H1 (cell line): Measurements from ENCODE around the gene TUBGCP6.

ENCODE experiments used
- SP2 ChIP-seq: IDR thresholded peaks from 2 replicates; pipeline ENCODE4 v1.6.1; 2012; ENCODE audit warnings: mild to moderate bottlenecking, low read length, inconsistent platforms
- TF ChIP-seq, protein P1 (sequence below): IDR thresholded peaks from 2 replicates; pipeline ENCODE4 v1.6.1; 2011; ENCODE audit warnings: low read length, improper control_type of control experiment
- TF ChIP-seq, protein P2 (sequence below), 3 experiments: IDR thresholded peaks; 1 replicate in 2 of 3; 2 replicates in 1 of 3; pipeline versions ENCODE4 v1.5.1 to v1.6.1; 2011; ENCODE audit warnings: low read length in 3 of 3, mild to moderate bottlenecking in 3 of 3, inconsistent platforms in 2 of 3, low read depth in 1 of 3, moderate library complexity in 1 of 3; ENCODE audit not compliant: insufficient read depth in 1 of 3; ENCODE audit errors: control extremely low read depth in 1 of 3
- TF ChIP-seq, protein P3 (sequence below): IDR thresholded peaks from 2 replicates; pipeline ENCODE4 v1.6.1; 2011; ENCODE audit warnings: low read depth, mild to moderate bottlenecking, low read length; ENCODE audit not compliant: insufficient read depth

DNA sequence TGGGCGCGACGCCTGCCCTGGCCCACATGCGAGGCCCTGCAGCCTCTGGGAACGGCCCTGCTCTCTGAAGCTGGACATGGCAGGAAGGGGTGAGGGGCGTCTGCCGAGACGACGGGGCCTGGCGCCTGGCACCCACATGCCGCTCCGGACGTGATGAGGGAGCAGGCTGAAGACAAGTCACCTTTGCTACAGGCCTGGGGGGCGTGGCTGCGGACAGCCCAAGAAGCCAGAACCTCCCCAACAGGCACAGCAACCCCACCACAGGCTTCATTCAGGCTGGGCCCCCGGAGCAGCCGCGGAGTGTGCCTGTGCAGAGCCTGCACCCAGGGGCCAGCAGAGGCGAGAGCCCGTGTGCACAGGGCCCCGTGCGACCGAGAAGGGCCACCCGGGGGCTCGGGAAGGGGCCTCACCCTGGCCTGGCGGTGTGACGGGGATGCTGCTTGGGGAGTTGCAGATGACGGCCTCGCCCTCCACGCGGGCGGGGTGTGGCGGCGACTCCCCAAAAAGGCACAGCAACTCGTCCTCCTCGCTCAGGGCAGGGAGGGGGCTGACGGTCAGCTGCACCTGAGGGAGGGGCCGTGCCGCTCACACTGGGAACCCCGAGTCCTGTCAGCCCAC, 42.0 kb upstream of the TUBGCP6 start:
- TF ChIP-seq, protein P1, sequence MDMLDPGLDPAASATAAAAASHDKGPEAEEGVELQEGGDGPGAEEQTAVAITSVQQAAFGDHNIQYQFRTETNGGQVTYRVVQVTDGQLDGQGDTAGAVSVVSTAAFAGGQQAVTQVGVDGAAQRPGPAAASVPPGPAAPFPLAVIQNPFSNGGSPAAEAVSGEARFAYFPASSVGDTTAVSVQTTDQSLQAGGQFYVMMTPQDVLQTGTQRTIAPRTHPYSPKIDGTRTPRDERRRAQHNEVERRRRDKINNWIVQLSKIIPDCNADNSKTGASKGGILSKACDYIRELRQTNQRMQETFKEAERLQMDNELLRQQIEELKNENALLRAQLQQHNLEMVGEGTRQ = no peak
- TF ChIP-seq, protein P2, sequence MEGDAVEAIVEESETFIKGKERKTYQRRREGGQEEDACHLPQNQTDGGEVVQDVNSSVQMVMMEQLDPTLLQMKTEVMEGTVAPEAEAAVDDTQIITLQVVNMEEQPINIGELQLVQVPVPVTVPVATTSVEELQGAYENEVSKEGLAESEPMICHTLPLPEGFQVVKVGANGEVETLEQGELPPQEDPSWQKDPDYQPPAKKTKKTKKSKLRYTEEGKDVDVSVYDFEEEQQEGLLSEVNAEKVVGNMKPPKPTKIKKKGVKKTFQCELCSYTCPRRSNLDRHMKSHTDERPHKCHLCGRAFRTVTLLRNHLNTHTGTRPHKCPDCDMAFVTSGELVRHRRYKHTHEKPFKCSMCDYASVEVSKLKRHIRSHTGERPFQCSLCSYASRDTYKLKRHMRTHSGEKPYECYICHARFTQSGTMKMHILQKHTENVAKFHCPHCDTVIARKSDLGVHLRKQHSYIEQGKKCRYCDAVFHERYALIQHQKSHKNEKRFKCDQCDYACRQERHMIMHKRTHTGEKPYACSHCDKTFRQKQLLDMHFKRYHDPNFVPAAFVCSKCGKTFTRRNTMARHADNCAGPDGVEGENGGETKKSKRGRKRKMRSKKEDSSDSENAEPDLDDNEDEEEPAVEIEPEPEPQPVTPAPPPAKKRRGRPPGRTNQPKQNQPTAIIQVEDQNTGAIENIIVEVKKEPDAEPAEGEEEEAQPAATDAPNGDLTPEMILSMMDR (IDR thresholded peaks at IDR 0.05; ENCODE audit: control extremely low read depth in 1 of 3, insufficient read depth in 1 of 3, low read depth in 1 of 3, low read length in 3 of 3) = no peak
- TF ChIP-seq, protein P3, sequence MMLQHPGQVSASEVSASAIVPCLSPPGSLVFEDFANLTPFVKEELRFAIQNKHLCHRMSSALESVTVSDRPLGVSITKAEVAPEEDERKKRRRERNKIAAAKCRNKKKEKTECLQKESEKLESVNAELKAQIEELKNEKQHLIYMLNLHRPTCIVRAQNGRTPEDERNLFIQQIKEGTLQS = no peak
- no peak for TF ChIP-seq SP2
